Measurements from ENCODE around the gene EMCN.

DNA sequence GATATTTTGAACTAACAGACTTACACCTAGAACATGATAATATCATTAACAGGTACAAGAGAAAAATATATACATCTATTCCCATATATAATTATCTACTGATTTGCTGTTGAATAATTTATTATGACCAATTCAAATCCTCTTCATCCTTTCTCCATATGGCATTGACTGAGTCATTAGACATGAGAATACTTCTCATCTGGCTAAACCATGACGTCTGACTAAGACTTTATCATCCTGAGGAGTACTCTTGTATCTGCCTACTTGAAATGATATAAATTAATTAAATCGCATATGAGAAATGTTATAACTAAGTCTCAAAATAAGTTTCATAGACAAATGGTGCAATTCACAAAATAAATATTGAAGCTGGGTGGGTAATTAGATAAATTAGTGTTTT lies 67.4 kb downstream of the EMCN start:
- TF ChIP-seq, protein P1, sequence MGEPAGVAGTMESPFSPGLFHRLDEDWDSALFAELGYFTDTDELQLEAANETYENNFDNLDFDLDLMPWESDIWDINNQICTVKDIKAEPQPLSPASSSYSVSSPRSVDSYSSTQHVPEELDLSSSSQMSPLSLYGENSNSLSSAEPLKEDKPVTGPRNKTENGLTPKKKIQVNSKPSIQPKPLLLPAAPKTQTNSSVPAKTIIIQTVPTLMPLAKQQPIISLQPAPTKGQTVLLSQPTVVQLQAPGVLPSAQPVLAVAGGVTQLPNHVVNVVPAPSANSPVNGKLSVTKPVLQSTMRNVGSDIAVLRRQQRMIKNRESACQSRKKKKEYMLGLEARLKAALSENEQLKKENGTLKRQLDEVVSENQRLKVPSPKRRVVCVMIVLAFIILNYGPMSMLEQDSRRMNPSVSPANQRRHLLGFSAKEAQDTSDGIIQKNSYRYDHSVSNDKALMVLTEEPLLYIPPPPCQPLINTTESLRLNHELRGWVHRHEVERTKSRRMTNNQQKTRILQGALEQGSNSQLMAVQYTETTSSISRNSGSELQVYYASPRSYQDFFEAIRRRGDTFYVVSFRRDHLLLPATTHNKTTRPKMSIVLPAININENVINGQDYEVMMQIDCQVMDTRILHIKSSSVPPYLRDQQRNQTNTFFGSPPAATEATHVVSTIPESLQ (CRISPR knock-in tag; IDR thresholded peaks at IDR 0.05), result no peak
- no peak for TF ChIP-seq ELF4 (CRISPR knock-in tag; IDR thresholded peaks at IDR 0.05; ENCODE audit: low read depth)
